GM12878 (cell line): ENCODE data around the gene PLCB4. TPM values are rescaled to one million over a fixed set of nuclear protein-coding genes. Genes with fewer than 3 reads are reported as not detected.

Source experiments
- ATAC-seq: fragments of 200-7000 bp; cut with Tn5 transposase; 3 replicates; pipeline ENCODE4 v1.9.1; 2020; ENCODE audit warnings: mild to moderate bottlenecking, moderate library complexity
- BruUV-seq: library from RNA; stranded (reverse); fragments of 400-500 nt; replicated peaks from 2 replicates; lab custom pipeline; 2021; lab: Mats Ljungman, UMichigan
- CTCF ChIA-PET: fragments of 300-600 bp; sonication (Branson Sonifier 250); formaldehyde crosslinking; extraction: SDS; loops from one replicate; lab custom pipeline; 2021; ENCODE audit warnings: inconsistent platforms; lab: Yijun Ruan, JAX
- POLR2A ChIA-PET: fragments of 350-600 bp; formaldehyde crosslinking; extraction: SDS; loops from one replicate; lab custom pipeline; 2021; ENCODE audit warnings: inconsistent platforms; lab: Charles Lee
- RAD21 ChIA-PET: fragments of 300-600 bp; sonication (Branson Sonifier 250); formaldehyde crosslinking; loops from one replicate; lab custom pipeline; 2023; ENCODE audit warnings: antibody characterized with exemption; ENCODE audit not compliant: unreplicated experiment; lab: Charles Lee
- SMC1A ChIA-PET: fragments of 300-600 bp; sonication (Branson Sonifier 250); formaldehyde crosslinking; loops from one replicate; lab custom pipeline; 2023; ENCODE audit not compliant: unreplicated experiment, uncharacterized antibody; lab: Charles Lee
- DNase-seq: peaks from one replicate; pipeline ENCODE4 v3.0.0-alpha.2; 2011; ENCODE audit warnings: low read depth, low spot score
- FAIRE-seq: peaks from 3 replicates; lab custom pipeline; 2011; peaks lifted over from hg19 to GRCh38; lab: Jason Lieb, UNC
- H2AFZ ChIP-seq: 2 replicates; pipeline ENCODE4 v1.6.0; 2011; ENCODE audit warnings: low read depth, low read length, control low read depth; ENCODE audit not compliant: control insufficient read depth
- H3K27ac ChIP-seq: 2 replicates; pipeline ENCODE4 v1.5.1; 2011; ENCODE audit warnings: control low read depth; ENCODE audit not compliant: control insufficient read depth, insufficient read depth
- H3K27me3 ChIP-seq, 2 experiments: replicated peaks in 1 of 2; 2 replicates each; pipeline versions ENCODE4 v1.6.0 to v1.6.1; 2011; ENCODE audit warnings: low read length in 1 of 2; ENCODE audit not compliant: control insufficient read depth in 2 of 2, insufficient read depth in 2 of 2
- H3K36me3 ChIP-seq, 2 experiments: 2 replicates each; pipeline ENCODE4 v1.5.1; 2011; ENCODE audit warnings: low read length in 1 of 2; ENCODE audit not compliant: control insufficient read depth in 2 of 2, insufficient read depth in 2 of 2
- H3K4me1 ChIP-seq: 2 replicates; pipeline ENCODE4 v1.6.1; 2011; ENCODE audit warnings: mild to moderate bottlenecking, low read length, moderate library complexity, mixed read lengths; ENCODE audit not compliant: control insufficient read depth, insufficient read depth
- H3K4me2 ChIP-seq: 2 replicates; pipeline ENCODE4 v1.6.0; 2011; ENCODE audit warnings: control low read depth; ENCODE audit not compliant: control insufficient read depth, insufficient read depth
- H3K4me3 ChIP-seq: fragments of 200-600 bp; sonication (generic); 2 replicates; pipeline ENCODE4 v1.5.1; 2016
- H3K79me2 ChIP-seq: 2 replicates; pipeline ENCODE4 v1.6.0; 2011; ENCODE audit warnings: low read length; ENCODE audit not compliant: control insufficient read depth, insufficient read depth
- H3K9ac ChIP-seq: 2 replicates; pipeline ENCODE4 v1.8.0; 2011; ENCODE audit warnings: low read length, control low read depth, mixed read lengths; ENCODE audit not compliant: control insufficient read depth, insufficient read depth
- H3K9me3 ChIP-seq: replicated peaks from 3 replicates; pipeline ENCODE4 v1.5.1; 2011; ENCODE audit warnings: mild to moderate bottlenecking, low read length; ENCODE audit not compliant: control insufficient read depth, insufficient read depth
- H4K20me1 ChIP-seq: 2 replicates; pipeline ENCODE4 v1.6.0; 2011; ENCODE audit not compliant: control insufficient read depth, insufficient read depth
- ATF3 ChIP-seq: IDR thresholded peaks from 2 replicates; pipeline ENCODE4 v1.6.1; 2011; ENCODE audit warnings: low read depth, mild to moderate bottlenecking, low read length, moderate library complexity, borderline replicate concordance; ENCODE audit errors: extremely low read depth
- CREB1 ChIP-seq: IDR thresholded peaks from 2 replicates; pipeline ENCODE4 v1.6.1; 2012; ENCODE audit warnings: low read depth, mild to moderate bottlenecking, inconsistent platforms
- FOXM1 ChIP-seq: IDR thresholded peaks from 2 replicates; pipeline ENCODE4 v1.6.1; 2012; ENCODE audit warnings: low read depth, mild to moderate bottlenecking, inconsistent platforms, low read length, moderate library complexity
- LARP7 ChIP-seq: fragments of 450-650 bp; IDR thresholded peaks from 2 replicates; pipeline ENCODE4 v1.6.1; 2017; ENCODE audit warnings: mild to moderate bottlenecking
- MTA2 ChIP-seq: fragments of 450-650 bp; IDR thresholded peaks from 2 replicates; pipeline ENCODE4 v1.6.1; 2016; ENCODE audit warnings: low read depth, mild to moderate bottlenecking, moderate library complexity
- NKRF ChIP-seq: fragments of 450-650 bp; conservative IDR thresholded peaks from 2 replicates; pipeline ENCODE4 v1.6.1; 2017; ENCODE audit warnings: mild to moderate bottlenecking, moderate library complexity
- PAX8 ChIP-seq: fragments of 450-650 bp; IDR thresholded peaks from 2 replicates; pipeline ENCODE4 v1.6.1; 2017; ENCODE audit warnings: mild to moderate bottlenecking, moderate library complexity
- RAD21 ChIP-seq: IDR thresholded peaks from 2 replicates; pipeline ENCODE4 v1.6.1; 2011; ENCODE audit warnings: mild to moderate bottlenecking, low read depth, low read length, moderate library complexity; ENCODE audit not compliant: insufficient read depth
- SMAD5 ChIP-seq: IDR thresholded peaks from 2 replicates; pipeline ENCODE4 v1.6.1; 2016; ENCODE audit warnings: antibody characterized with exemption, low read depth
- SMARCA5 ChIP-seq: fragments of 450-650 bp; IDR thresholded peaks from 2 replicates; pipeline ENCODE4 v1.6.1; 2017; ENCODE audit warnings: mild to moderate bottlenecking
- TCF7 ChIP-seq: IDR thresholded peaks from 2 replicates; pipeline ENCODE4 v1.6.1; 2014; ENCODE audit warnings: antibody characterized with exemption, borderline replicate concordance
- whole genome bisulfite sequencing: methylation state at CpG from one replicate; pipeline ENCODE4 v1.1.6; 2016; ENCODE audit warnings: low lambda C conversion rate; ENCODE audit not compliant: insufficient replicate concordance, insufficient coverage; ENCODE audit errors: missing lambda C conversion rate; 5-methylcytosine and 5-hydroxymethylcytosine counted together
- in situ Hi-C: fragments of 300-500 bp; cut with MboI; formaldehyde crosslinking; loops from 9 replicates; pipeline ENCODE4 v1.14.3; 2018; ENCODE audit warnings: mixed read lengths
- intact Hi-C: fragments of 100-400 bp; cut with micrococcal nuclease; formaldehyde crosslinking; loops from one replicate; pipeline ENCODE4 v1.14.2; 2022; ENCODE audit not compliant: unreplicated experiment
- polyA plus RNA-seq, 11 experiments: library from polyadenylated mRNA; depleted of rRNA in 4 of 11; unstranded in 6 of 11; stranded (reverse) in 5 of 11; fragments of >200 nt; fragmentation: Nextera tagmentation in 4 of 11; fragmentation: Illumina TruSeq in 1 of 11; extraction: Ambion mirVana in 4 of 11; extraction: Trizol in 1 of 11; gene quantifications; 1 replicate in 1 of 11; 2 replicates in 10 of 11; pipeline versions ENCODE4 v1.2.1 to v1.2.3, GENCODE V29; 2011 to 2016; ENCODE audit warnings: inconsistent platforms in 2 of 11, missing spikeins in 2 of 11, low read depth in 1 of 11
- total RNA-seq, 4 experiments: library from RNA; depleted of rRNA in 3 of 4; stranded (reverse); fragments of >200 nt in 3 of 4; fragmentation: Illumina TruSeq in 1 of 4; extraction: Trizol in 1 of 4; gene quantifications; 2 replicates each; pipeline versions ENCODE4 v1.2.1 to v1.2.3, GENCODE V29; 2013 to 2021

Gene PLCB4
- total and polyA plus RNA-seq, 10 of the 15 experiments (the other 5 are each of a cell fraction or from before 2014, with no cell fraction given): not detected

- ChIA-PET SMC1A (interaction anchor here (0.5 to 1.3 kb wide), 4 partner anchors 12 to 612 kb away, joined by 3 read pairs; no protein-coding TSS in a partner anchor), CTCF (interaction anchor here (2.6 kb wide), 1 partner anchor 12 kb away, joined by 15 read pairs; no protein-coding TSS in a partner anchor), RAD21 (no interaction called here), POLR2A (interaction anchor here (0.6 kb wide), 1 partner anchor 12 kb away, joined by 5 read pairs; no protein-coding TSS in a partner anchor)
- DNase-seq: no peak
- H3K4me1 ChIP-seq: peaks cover 12% of the 10 kb centered on the region
- H3K79me2 ChIP-seq: no peaks in the 10 kb centered on the region
- no peak overlapping the region for H3K9ac ChIP-seq
- no peak for FAIRE-seq
- no peaks in the 10 kb centered on the region for H3K9me3 ChIP-seq
- no peak overlapping the region for H2AFZ ChIP-seq
- no peaks in the 10 kb centered on the region for H4K20me1 ChIP-seq
- no peak overlapping the region for H3K27ac ChIP-seq
- H3K36me3 ChIP-seq: no peaks in the 10 kb centered on the region
- ATAC-seq: no peak
- no peaks in the 10 kb centered on the region; a peak in 1 of 4 replicates for H3K27me3 ChIP-seq
- TF ChIP-seq SMARCA5: no peak
- no peak for TF ChIP-seq TCF7
- TF ChIP-seq FOXM1: no peak
- no peak for TF ChIP-seq ATF3
- TF ChIP-seq NKRF: no peak
- no peak for TF ChIP-seq LARP7
- TF ChIP-seq CREB1: no peak
- no peak for TF ChIP-seq PAX8
- no peak for TF ChIP-seq MTA2
- no peak for TF ChIP-seq RAD21
- TF ChIP-seq SMAD5: no peak
- TF ChIP-seq, all 136 proteins: peak for 0
- H3K4me3 ChIP-seq: no peak overlapping the region
- WGBS: 0% methylated on average over 1 of the region's 1 CpG
- intact Hi-C loops: no loop called here
- H3K4me2 ChIP-seq: no peak overlapping the region
- in situ Hi-C loops: no loop called here
- no TSS peak for BruUV-seq
Measured at GRCh38 chr20:9395971-9396370, 327.1 kb downstream of the PLCB4 start.
